Astrocyte (in vitro differentiated cells and primary cell): ENCODE data around the gene HYCC1. TPM values are rescaled to one million over a fixed set of nuclear protein-coding genes. Genes with fewer than 3 reads are reported as not detected.

Experiments
- DNase-seq: peaks from one replicate; pipeline ENCODE4 v3.0.0-alpha.2; 2010; ENCODE audit warnings: low read depth
- FAIRE-seq: peaks from 2 replicates; lab custom pipeline; 2011; peaks lifted over from hg19 to GRCh38; lab: Jason Lieb, UNC
- H2AFZ ChIP-seq: 2 replicates; pipeline ENCODE4 v1.6.0; 2012; ENCODE audit warnings: low read depth, low read length, inconsistent platforms
- H3K27ac ChIP-seq: 2 replicates; pipeline ENCODE4 v1.5.1; 2011; ENCODE audit warnings: low read depth, low read length, inconsistent platforms
- H3K27me3 ChIP-seq: 2 replicates; pipeline ENCODE4 v1.6.0; 2011; ENCODE audit warnings: low read length, inconsistent platforms; ENCODE audit not compliant: insufficient read depth
- H3K36me3 ChIP-seq: 2 replicates; pipeline ENCODE4 v1.5.1; 2011; ENCODE audit warnings: low read length, inconsistent platforms; ENCODE audit not compliant: insufficient read depth
- H3K4me1 ChIP-seq: 2 replicates; pipeline ENCODE4 v1.5.1; 2011; ENCODE audit warnings: low read length, inconsistent platforms; ENCODE audit not compliant: insufficient read depth
- H3K4me2 ChIP-seq: 2 replicates; pipeline ENCODE4 v1.6.0; 2012; ENCODE audit warnings: low read length, inconsistent platforms
- H3K4me3 ChIP-seq: 2 replicates; pipeline ENCODE4 v1.5.1; 2011; ENCODE audit warnings: low read depth, mild to moderate bottlenecking, low read length, inconsistent platforms; ENCODE audit not compliant: insufficient read depth
- H3K79me2 ChIP-seq: 2 replicates; pipeline ENCODE4 v1.6.0; 2012; ENCODE audit warnings: mild to moderate bottlenecking, low read length, inconsistent platforms; ENCODE audit not compliant: insufficient read depth
- H3K9ac ChIP-seq: 2 replicates; pipeline ENCODE4 v1.6.0; 2012; ENCODE audit warnings: mild to moderate bottlenecking, low read length, inconsistent platforms
- H3K9me3 ChIP-seq: 2 replicates; pipeline ENCODE4 v1.5.1; 2012; ENCODE audit warnings: low read depth, mild to moderate bottlenecking, low read length, inconsistent platforms; ENCODE audit not compliant: insufficient read depth
- H4K20me1 ChIP-seq: 2 replicates; pipeline ENCODE4 v1.6.0; 2012; ENCODE audit warnings: low read length, inconsistent platforms; ENCODE audit not compliant: insufficient read depth
- H3K27ac Mint-ChIP-seq: one replicate; pipeline ENCODE4 v1.8.0; 2021; ENCODE audit warnings: mild to moderate bottlenecking, mixed read lengths; ENCODE audit not compliant: unreplicated experiment
- H3K27me3 Mint-ChIP-seq: one replicate; pipeline ENCODE4 v1.8.0; 2021; ENCODE audit warnings: low read depth, mixed read lengths; ENCODE audit not compliant: unreplicated experiment
- H3K36me3 Mint-ChIP-seq: one replicate; pipeline ENCODE4 v1.8.0; 2021; ENCODE audit warnings: low read depth, mixed read lengths; ENCODE audit not compliant: unreplicated experiment
- H3K4me1 Mint-ChIP-seq: one replicate; pipeline ENCODE4 v1.8.0; 2021; ENCODE audit warnings: low read depth, mixed read lengths; ENCODE audit not compliant: unreplicated experiment
- H3K4me3 Mint-ChIP-seq: one replicate; pipeline ENCODE4 v1.8.0; 2021; ENCODE audit warnings: mild to moderate bottlenecking, moderate library complexity, mixed read lengths; ENCODE audit not compliant: unreplicated experiment
- H3K9me3 Mint-ChIP-seq: one replicate; pipeline ENCODE4 v1.8.0; 2021; ENCODE audit warnings: mild to moderate bottlenecking, mixed read lengths; ENCODE audit not compliant: unreplicated experiment
- CTCF ChIP-seq: IDR thresholded peaks from 2 replicates; pipeline ENCODE4 v1.5.1; 2011; ENCODE audit warnings: low read depth, mild to moderate bottlenecking, inconsistent platforms, low read length, moderate library complexity; ENCODE audit not compliant: insufficient read depth
- EZH2 ChIP-seq: IDR thresholded peaks from 2 replicates; pipeline ENCODE4 v1.6.1; 2012; ENCODE audit warnings: mild to moderate bottlenecking, low read length, inconsistent platforms; ENCODE audit not compliant: insufficient read depth
- total RNA-seq: library from RNA; stranded (reverse); gene quantifications from 2 replicates; pipeline ENCODE4 v1.2.1, GENCODE V29; 2021

HYCC1 gene
- total RNA-seq, 1 donor from 2014 or later = 79.8 TPM

- Histone ChIP-seq H3K9me3 (no peaks in the 10 kb centered on the region), H3K4me2 (no peak overlapping the region), H3K9ac (no peak overlapping the region), H3K79me2 (no peaks in the 10 kb centered on the region), H3K4me1 (no peaks in the 10 kb centered on the region), H4K20me1 (no peaks in the 10 kb centered on the region), H2AFZ (no peak overlapping the region), H3K27me3 (no peaks in the 10 kb centered on the region), H3K4me3 (no peak overlapping the region), H3K27ac (no peak overlapping the region), H3K36me3 (no peaks in the 10 kb centered on the region)
- Mint-ChIP-seq H3K4me3 (no peak overlapping the region), H3K9me3 (no peaks in the 10 kb centered on the region), H3K27ac (no peak overlapping the region), H3K36me3 (no peaks in the 10 kb centered on the region), H3K27me3 (no peaks in the 10 kb centered on the region), H3K4me1 (no peaks in the 10 kb centered on the region)
- TF ChIP-seq CTCF (no peak), EZH2 (no peak)
- FAIRE-seq (no peak), DNase-seq (no peak)
Measured at GRCh38 chr7:23061327-23061726, 47.4 kb upstream of the HYCC1 start.

GRCh38 chr7:23058408-23059096 lies 44.6 kb upstream of the HYCC1 start:
- Histone ChIP-seq H3K4me1 (no peaks in the 10 kb centered on the region), H2AFZ (no peak overlapping the region), H3K4me2 (no peak overlapping the region), H3K27me3 (no peaks in the 10 kb centered on the region), H4K20me1 (no peaks in the 10 kb centered on the region), H3K27ac (no peak overlapping the region), H3K4me3 (no peak overlapping the region), H3K9me3 (no peaks in the 10 kb centered on the region), H3K79me2 (no peaks in the 10 kb centered on the region), H3K9ac (no peak overlapping the region), H3K36me3 (no peaks in the 10 kb centered on the region)
- no peaks in the 10 kb centered on the region for H3K27me3 Mint-ChIP-seq
- no peak overlapping the region for H3K27ac Mint-ChIP-seq
- TF ChIP-seq EZH2 (no peak), CTCF (no peak)
- FAIRE-seq (peak; percentile 72), DNase-seq (no peak)
- no peak overlapping the region for H3K4me3 Mint-ChIP-seq
- H3K9me3 Mint-ChIP-seq = no peaks in the 10 kb centered on the region
- no peaks in the 10 kb centered on the region for H3K36me3 Mint-ChIP-seq
- H3K4me1 Mint-ChIP-seq = no peaks in the 10 kb centered on the region

GRCh38 chr7:23055582-23056178 lies 41.8 kb upstream of the HYCC1 start:
- H3K27me3 ChIP-seq = no peaks in the 10 kb centered on the region

More at GRCh38 chr7:23055582-23056178, 41.8 kb upstream of the HYCC1 start:
- H3K4me3 Mint-ChIP-seq = no peak overlapping the region
- Histone ChIP-seq H3K36me3 (no peaks in the 10 kb centered on the region), H3K4me3 (no peak overlapping the region), H4K20me1 (no peaks in the 10 kb centered on the region), H3K4me2 (no peak overlapping the region), H3K9me3 (no peaks in the 10 kb centered on the region), H3K27ac (no peak overlapping the region), H3K9ac (no peak overlapping the region), H3K4me1 (peaks cover 2% of the 10 kb centered on the region), H3K79me2 (no peaks in the 10 kb centered on the region), H2AFZ (no peak overlapping the region)
- no peaks in the 10 kb centered on the region for H3K27me3 Mint-ChIP-seq
- no peak overlapping the region for H3K27ac Mint-ChIP-seq
- peak; percentile 97 for FAIRE-seq
- H3K9me3 Mint-ChIP-seq = no peaks in the 10 kb centered on the region
- no peaks in the 10 kb centered on the region for H3K4me1 Mint-ChIP-seq
- TF ChIP-seq CTCF (peak; percentile 98), EZH2 (no peak)
- DNase-seq = peak; percentile 39
- no peaks in the 10 kb centered on the region for H3K36me3 Mint-ChIP-seq
